Lower leg skin (tissue), 3 donors: Measurements from ENCODE around the gene GPR34.

Source experiments
- POLR2A ChIP-seq, 2 donors: fragments of 450-650 bp; IDR thresholded peaks; one replicate each; pipeline ENCODE4 v1.6.1; 2016 to 2017; ENCODE audit warnings: antibody characterized with exemption in 2 of 2, mild to moderate bottlenecking in 1 of 2, moderate library complexity in 1 of 2
- TF ChIP-seq, protein P1 (sequence below), 3 donors: fragments of 450-650 bp; IDR thresholded peaks; one replicate each; pipeline ENCODE4 v1.5.1; 2016; ENCODE audit warnings: antibody characterized with exemption in 3 of 3, mild to moderate bottlenecking in 3 of 3, moderate library complexity in 2 of 3

DNA sequence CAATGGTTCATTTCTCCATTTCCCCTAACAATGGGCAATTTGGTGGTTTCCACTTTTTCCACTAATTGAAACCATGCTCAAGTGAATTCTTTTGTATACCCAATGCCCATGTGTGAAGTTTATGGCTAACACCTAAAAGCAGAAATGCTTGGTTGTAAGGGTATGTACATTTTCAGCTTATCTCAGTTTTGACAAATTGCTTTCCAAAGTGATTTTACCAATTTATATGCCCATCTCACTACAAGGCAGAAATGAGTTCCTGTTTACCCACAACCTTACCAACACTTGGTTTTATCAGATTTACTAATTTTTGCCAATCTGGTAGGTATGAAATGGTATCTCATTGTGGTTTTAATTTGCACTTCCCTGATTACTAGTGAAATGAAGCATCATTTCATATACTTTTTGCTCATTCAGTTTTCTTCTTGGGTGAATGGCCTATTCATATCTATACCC, 14.8 kb downstream of the GPR34 start:
- TF ChIP-seq, protein P1, sequence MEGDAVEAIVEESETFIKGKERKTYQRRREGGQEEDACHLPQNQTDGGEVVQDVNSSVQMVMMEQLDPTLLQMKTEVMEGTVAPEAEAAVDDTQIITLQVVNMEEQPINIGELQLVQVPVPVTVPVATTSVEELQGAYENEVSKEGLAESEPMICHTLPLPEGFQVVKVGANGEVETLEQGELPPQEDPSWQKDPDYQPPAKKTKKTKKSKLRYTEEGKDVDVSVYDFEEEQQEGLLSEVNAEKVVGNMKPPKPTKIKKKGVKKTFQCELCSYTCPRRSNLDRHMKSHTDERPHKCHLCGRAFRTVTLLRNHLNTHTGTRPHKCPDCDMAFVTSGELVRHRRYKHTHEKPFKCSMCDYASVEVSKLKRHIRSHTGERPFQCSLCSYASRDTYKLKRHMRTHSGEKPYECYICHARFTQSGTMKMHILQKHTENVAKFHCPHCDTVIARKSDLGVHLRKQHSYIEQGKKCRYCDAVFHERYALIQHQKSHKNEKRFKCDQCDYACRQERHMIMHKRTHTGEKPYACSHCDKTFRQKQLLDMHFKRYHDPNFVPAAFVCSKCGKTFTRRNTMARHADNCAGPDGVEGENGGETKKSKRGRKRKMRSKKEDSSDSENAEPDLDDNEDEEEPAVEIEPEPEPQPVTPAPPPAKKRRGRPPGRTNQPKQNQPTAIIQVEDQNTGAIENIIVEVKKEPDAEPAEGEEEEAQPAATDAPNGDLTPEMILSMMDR (IDR thresholded peaks at IDR 0.05): no peak
- TF ChIP-seq POLR2A (IDR thresholded peaks at IDR 0.05): no peak
